OCI-LY3 (cell line): Measurements from ENCODE around the gene OBSCN.

Experiments
- CTCF ChIP-seq: fragments of 200-600, 300-600 bp; sonication (generic); IDR thresholded peaks from 2 replicates; pipeline ENCODE4 v1.5.1; 2014; ENCODE audit warnings: antibody characterized with exemption, low read length, low read depth
- EZH2phosphoT487 ChIP-seq: fragments of 200-600 bp; shearing (Covaris generic); IDR thresholded peaks from 2 replicates; pipeline ENCODE4 v1.6.1; 2018; ENCODE audit warnings: antibody characterized with exemption, mixed run types, low read depth

GRCh38 chr1:228289239-228289849 lies 81.5 kb downstream of the OBSCN start:
- TF ChIP-seq CTCF = no peak
- no peak for TF ChIP-seq EZH2phosphoT487
